Astrocyte (in vitro differentiated cells and primary cell): ENCODE data around the gene VWA8.

Source experiments
- CTCF ChIP-seq: IDR thresholded peaks from 2 replicates; pipeline ENCODE4 v1.5.1; 2011; ENCODE audit warnings: low read depth, mild to moderate bottlenecking, inconsistent platforms, low read length, moderate library complexity; ENCODE audit not compliant: insufficient read depth
- EZH2 ChIP-seq: IDR thresholded peaks from 2 replicates; pipeline ENCODE4 v1.6.1; 2012; ENCODE audit warnings: mild to moderate bottlenecking, low read length, inconsistent platforms; ENCODE audit not compliant: insufficient read depth

GRCh38 chr13:41696163-41697003 lies 264.5 kb downstream of the VWA8 start:
- no peak for TF ChIP-seq CTCF
- TF ChIP-seq EZH2: no peak
